ENCODE data around the gene TIMM22.
A peak's percentile ranks its signal among the peaks of the same experiment; 100 is the strongest.
"Not testable (repeated sequence)": the region's sequence is repeated elsewhere in the genome, so short reads cannot be mapped to it uniquely, and the experiment has no call there.

Gene TIMM22
- total RNA-seq, result 27.4 to 35.0 reads per million in 2 experiments

GRCh38 chr17:996554-997344 is at the start of gene TIMM22:
TSS of gene TIMM22 (plus strand) at chr17:997129. CDS start at chr17:997143, 14 bp downstream.
- peak; percentile 88 for DNase-seq (ENCODE audit: low read depth)

GRCh38 chr17:948284-948852 is 48.6 kb upstream of the TIMM22 start:
- DNase-seq (ENCODE audit: low read depth), result no peak

GRCh38 chr17:949623-950303 is 47.2 kb upstream of the TIMM22 start:
- DNase-seq (ENCODE audit: low read depth), result no peak

GRCh38 chr17:951325-952132 is 45.4 kb upstream of the TIMM22 start:
- DNase-seq (ENCODE audit: low read depth), result no peak

- DNase-seq (ENCODE audit: low read depth), result not testable (repeated sequence)
These were observed 44.3 kb upstream of the TIMM22 start for GRCh38 chr17:952592-952991.

- DNase-seq (ENCODE audit: low read depth), result no peak
These were observed 43.2 kb upstream of the TIMM22 start for GRCh38 chr17:953767-954166.

GRCh38 chr17:954431-955164 is 42.3 kb upstream of the TIMM22 start:
- no peak for DNase-seq (ENCODE audit: low read depth)

- no peak for DNase-seq (ENCODE audit: low read depth)
These were observed 40.0 kb upstream of the TIMM22 start for GRCh38 chr17:956905-957304.

- no peak for DNase-seq (ENCODE audit: low read depth)
These were observed 39.0 kb upstream of the TIMM22 start for GRCh38 chr17:957856-958421.

GRCh38 chr17:958712-959451 is 38.0 kb upstream of the TIMM22 start:
- no peak for DNase-seq (ENCODE audit: low read depth)

- DNase-seq (ENCODE audit: low read depth), result no peak
These were observed 34.8 kb upstream of the TIMM22 start for GRCh38 chr17:962166-962565.

- DNase-seq (ENCODE audit: low read depth), result no peak
These were observed 34.3 kb upstream of the TIMM22 start for GRCh38 chr17:962670-963069.

GRCh38 chr17:964876-965275 is 32.1 kb upstream of the TIMM22 start:
- no peak for DNase-seq (ENCODE audit: low read depth)

GRCh38 chr17:965311-965989 is 31.5 kb upstream of the TIMM22 start:
- no peak for DNase-seq (ENCODE audit: low read depth)

GRCh38 chr17:967122-967521 is 29.8 kb upstream of the TIMM22 start:
- no peak for DNase-seq (ENCODE audit: low read depth)

- no peak for DNase-seq (ENCODE audit: low read depth)
These were observed 27.9 kb upstream of the TIMM22 start for GRCh38 chr17:968812-969730.

- no peak for DNase-seq (ENCODE audit: low read depth)
These were observed 27.0 kb upstream of the TIMM22 start for GRCh38 chr17:969811-970355.

- no peak for DNase-seq (ENCODE audit: low read depth)
These were observed 26.6 kb upstream of the TIMM22 start for GRCh38 chr17:970364-970763.
